Measurements from ENCODE around the gene CCDC6. TPM values are rescaled to one million over a fixed set of nuclear protein-coding genes. Genes with fewer than 3 reads are reported as not detected.

The CCDC6 gene
- total RNA-seq, 3 donors from 2014 or later (not counting 1 experiment from before 2014, with no cell fraction given) = 19.7 to 23.4 (median 20.8) TPM

DNA sequence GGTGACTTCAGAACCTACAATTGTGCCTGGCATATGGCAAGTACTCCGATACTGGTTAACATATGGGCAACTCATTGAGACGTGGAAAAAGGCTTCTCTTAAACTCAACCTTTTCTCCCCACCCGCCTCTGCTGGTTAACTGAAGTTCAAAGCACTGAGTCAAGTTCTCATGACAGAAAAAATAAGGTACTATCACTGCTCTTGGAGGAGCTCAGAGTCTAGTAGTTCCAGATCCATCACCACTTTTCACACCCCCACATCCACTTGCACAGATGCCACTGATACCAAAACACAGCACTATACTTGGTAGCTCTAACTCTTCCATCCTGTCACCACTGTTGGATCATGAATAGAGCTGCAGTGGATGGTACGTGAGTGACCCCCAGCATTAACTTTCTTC, 36.2 kb downstream of the CCDC6 start:
- intact Hi-C loops (cut with micrococcal nuclease) = no loop called here
- no peak overlapping the region for H3K27ac Mint-ChIP-seq

DNA sequence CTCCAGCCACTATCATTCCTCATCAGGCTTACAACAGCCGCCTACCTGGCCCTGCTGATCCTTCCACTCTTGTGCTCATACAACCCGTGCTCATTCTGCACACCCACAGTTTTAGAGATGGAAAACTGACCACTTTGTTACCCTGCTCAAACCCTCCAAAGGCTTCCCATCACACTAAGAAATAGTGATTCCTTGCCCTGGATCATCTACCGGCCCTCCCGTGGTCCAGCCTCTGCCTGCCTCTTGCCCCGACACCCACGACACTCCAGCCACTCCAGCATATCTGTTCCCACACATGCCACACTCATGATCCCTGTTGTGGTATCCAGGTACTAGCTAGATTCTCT, 36.8 kb downstream of the CCDC6 start:
- no peak for DNase-seq
- Histone ChIP-seq H3K27ac (ENCODE audit: low read length) (no peak overlapping the region), H3K4me3 (ENCODE audit: low read length) (no peak overlapping the region), H3K27me3 (ENCODE audit: control insufficient read depth, insufficient read depth, low read length) (no peaks in the 10 kb centered on the region), H3K4me1 (ENCODE audit: control insufficient read depth, insufficient read depth, low read length) (peaks cover 11% of the 10 kb centered on the region), H3K36me3 (ENCODE audit: control insufficient read depth, insufficient read depth, low read length) (no peaks in the 10 kb centered on the region), H3K9me3 (ENCODE audit: control insufficient read depth, insufficient read depth, low read length) (no peaks in the 10 kb centered on the region)
- peaks cover 54 to 68% of the 10 kb centered on the region in 2 donors for H3K4me1 Mint-ChIP-seq
- H3K27me3 Mint-ChIP-seq (ENCODE audit: low read depth in 2 of 2) = no peaks in the 10 kb centered on the region
- H3K36me3 Mint-ChIP-seq = no peaks in the 10 kb centered on the region
- intact Hi-C loops (cut with micrococcal nuclease) = loop anchor here (5.0 kb wide), 1 partner anchor 163 kb away; no protein-coding TSS in a partner anchor
- TF ChIP-seq, protein P1, sequence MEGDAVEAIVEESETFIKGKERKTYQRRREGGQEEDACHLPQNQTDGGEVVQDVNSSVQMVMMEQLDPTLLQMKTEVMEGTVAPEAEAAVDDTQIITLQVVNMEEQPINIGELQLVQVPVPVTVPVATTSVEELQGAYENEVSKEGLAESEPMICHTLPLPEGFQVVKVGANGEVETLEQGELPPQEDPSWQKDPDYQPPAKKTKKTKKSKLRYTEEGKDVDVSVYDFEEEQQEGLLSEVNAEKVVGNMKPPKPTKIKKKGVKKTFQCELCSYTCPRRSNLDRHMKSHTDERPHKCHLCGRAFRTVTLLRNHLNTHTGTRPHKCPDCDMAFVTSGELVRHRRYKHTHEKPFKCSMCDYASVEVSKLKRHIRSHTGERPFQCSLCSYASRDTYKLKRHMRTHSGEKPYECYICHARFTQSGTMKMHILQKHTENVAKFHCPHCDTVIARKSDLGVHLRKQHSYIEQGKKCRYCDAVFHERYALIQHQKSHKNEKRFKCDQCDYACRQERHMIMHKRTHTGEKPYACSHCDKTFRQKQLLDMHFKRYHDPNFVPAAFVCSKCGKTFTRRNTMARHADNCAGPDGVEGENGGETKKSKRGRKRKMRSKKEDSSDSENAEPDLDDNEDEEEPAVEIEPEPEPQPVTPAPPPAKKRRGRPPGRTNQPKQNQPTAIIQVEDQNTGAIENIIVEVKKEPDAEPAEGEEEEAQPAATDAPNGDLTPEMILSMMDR (IDR thresholded peaks at IDR 0.05) = no peak
- no peaks in the 10 kb centered on the region for H3K9me3 Mint-ChIP-seq
- WGBS (ENCODE audit: insufficient coverage) = 94% methylated on average over 6 of the region's 6 CpGs
- ATAC-seq = no peak
- H3K27ac Mint-ChIP-seq = no peak overlapping the region
- no peak overlapping the region for H3K4me3 Mint-ChIP-seq

More for the DNA sequence above, 36.2 kb downstream of the CCDC6 start:
- TF ChIP-seq, protein P1 (IDR thresholded peaks at IDR 0.05) = no peak
- Mint-ChIP-seq H3K9me3 (no peaks in the 10 kb centered on the region), H3K36me3 (no peaks in the 10 kb centered on the region), H3K4me1 (peaks cover 54 to 68% of the 10 kb centered on the region in 2 donors), H3K4me3 (no peak overlapping the region), H3K27me3 (ENCODE audit: low read depth in 2 of 2) (no peaks in the 10 kb centered on the region)
- Histone ChIP-seq H3K27me3 (ENCODE audit: control insufficient read depth, insufficient read depth, low read length) (no peaks in the 10 kb centered on the region), H3K9me3 (ENCODE audit: control insufficient read depth, insufficient read depth, low read length) (no peaks in the 10 kb centered on the region), H3K4me1 (ENCODE audit: control insufficient read depth, insufficient read depth, low read length) (peaks cover 8% of the 10 kb centered on the region), H3K27ac (ENCODE audit: low read length) (no peak overlapping the region), H3K36me3 (ENCODE audit: control insufficient read depth, insufficient read depth, low read length) (no peaks in the 10 kb centered on the region), H3K4me3 (ENCODE audit: low read length) (no peak overlapping the region)
- 94% methylated on average over 4 of the region's 4 CpGs for WGBS (ENCODE audit: insufficient coverage)
- DNase-seq (no peak), ATAC-seq (no peak)

DNA sequence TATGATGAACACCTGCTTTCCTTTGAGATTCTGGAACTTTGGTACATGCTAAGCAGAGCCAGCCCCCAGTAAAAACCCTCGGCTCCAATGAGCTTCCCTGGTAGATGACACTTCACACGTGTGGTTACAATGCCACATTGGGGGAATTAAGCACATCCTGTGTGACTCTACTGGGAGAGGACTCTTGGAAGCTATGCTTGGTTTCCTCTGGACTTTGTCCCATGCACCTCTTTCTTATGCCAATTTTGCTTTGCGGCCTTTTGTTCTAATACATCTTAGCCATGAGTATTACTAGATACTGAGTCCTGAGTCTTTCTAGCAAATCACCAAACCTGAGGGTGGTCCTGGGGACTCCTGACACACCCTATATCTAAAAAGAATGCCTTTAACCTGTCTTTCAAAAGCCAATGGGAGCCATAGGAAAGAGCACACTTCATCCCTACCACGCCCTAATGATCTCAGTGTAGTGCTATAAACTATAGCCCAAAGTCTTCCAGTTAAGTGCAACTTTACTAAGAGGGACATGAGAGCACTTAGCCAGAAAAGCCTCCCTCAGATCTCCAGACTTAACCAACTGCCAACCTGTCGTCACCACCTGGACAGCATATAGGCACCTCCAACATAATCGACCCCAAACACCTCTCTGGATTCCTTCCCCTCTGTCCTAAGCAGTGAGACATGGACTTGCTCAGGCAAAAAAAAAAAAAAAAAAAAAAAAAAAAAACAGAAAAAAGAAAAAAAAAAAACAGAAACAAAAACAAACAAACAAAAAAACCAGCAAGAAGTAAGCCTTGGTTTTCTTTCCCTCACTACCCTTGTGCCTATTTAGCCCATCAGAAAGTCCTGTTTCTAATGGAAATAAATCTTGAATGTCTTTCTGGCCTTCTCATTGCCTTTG, 37.4 kb downstream of the CCDC6 start:
- no peak overlapping the region for H3K27ac ChIP-seq (ENCODE audit: low read length)
- DNase-seq (no peak), ATAC-seq (no peak)
- H3K4me3 Mint-ChIP-seq = no peak overlapping the region
- no peak overlapping the region for H3K4me3 ChIP-seq (ENCODE audit: low read length)
- H3K27me3 Mint-ChIP-seq (ENCODE audit: low read depth in 2 of 2) = no peaks in the 10 kb centered on the region
- 83% methylated on average over 6 of the region's 6 CpGs for WGBS (ENCODE audit: insufficient coverage)
- H3K9me3 ChIP-seq (ENCODE audit: control insufficient read depth, insufficient read depth, low read length) = no peaks in the 10 kb centered on the region
- intact Hi-C loops (cut with micrococcal nuclease) = loop anchor here (5.0 kb wide), 1 partner anchor 163 kb away; no protein-coding TSS in a partner anchor
- H3K36me3 ChIP-seq (ENCODE audit: control insufficient read depth, insufficient read depth, low read length) = no peaks in the 10 kb centered on the region
- TF ChIP-seq, protein P1 (IDR thresholded peaks at IDR 0.05) = no peak
- peaks cover 11% of the 10 kb centered on the region for H3K4me1 ChIP-seq (ENCODE audit: control insufficient read depth, insufficient read depth, low read length)
- peaks cover 54 to 68% of the 10 kb centered on the region in 2 donors for H3K4me1 Mint-ChIP-seq
- H3K9me3 Mint-ChIP-seq = no peaks in the 10 kb centered on the region
- no peaks in the 10 kb centered on the region for H3K27me3 ChIP-seq (ENCODE audit: control insufficient read depth, insufficient read depth, low read length)
- H3K27ac Mint-ChIP-seq = no peak overlapping the region
- no peaks in the 10 kb centered on the region for H3K36me3 Mint-ChIP-seq

Data from natural killer cell (primary cell).